ENCODE measurements around the gene CDK14. TPM values are rescaled to one million over a fixed set of nuclear protein-coding genes. Genes with fewer than 3 reads are reported as not detected.

Gene CDK14
- polyA plus RNA-seq, 1 donor from 2014 or later, result 25.1 TPM

- Histone ChIP-seq H3K9ac (ENCODE audit: low read length) (no peak overlapping the region), H3K4me2 (ENCODE audit: low read length) (no peak overlapping the region), H3F3A (ENCODE audit: insufficient read depth, low read length, poor library complexity, severe bottlenecking) (no peaks in the 10 kb centered on the region), H3K9me3 (ENCODE audit: low read length) (no peaks in the 10 kb centered on the region), H3K79me2 (replicated peaks; ENCODE audit: insufficient read depth, low read length) (peaks cover 12% of the 10 kb centered on the region), H3K9me2 (ENCODE audit: insufficient read depth, low read length) (no peaks in the 10 kb centered on the region), H3K27ac (ENCODE audit: low read length) (no peak overlapping the region), H3K4me3 (ENCODE audit: low read length) (no peak overlapping the region), H3K27me3 (ENCODE audit: insufficient read depth, low read depth, low read length) (no peaks in the 10 kb centered on the region), H4K20me1 (ENCODE audit: insufficient read depth) (no peaks in the 10 kb centered on the region), H3K36me3 (ENCODE audit: insufficient read depth, low read length) (no peaks in the 10 kb centered on the region), H2AFZ (ENCODE audit: low read depth, low read length) (no peak overlapping the region)
- TF ChIP-seq EZH2 (IDR thresholded peaks at IDR 0.05; ENCODE audit: borderline replicate concordance, insufficient read depth, low read length, poor library complexity, severe bottlenecking) (no peak), TAF1 (IDR thresholded peaks at IDR 0.05; ENCODE audit: low read depth) (no peak), EP300 (conservative IDR thresholded peaks at IDR 0.05; ENCODE audit: poor library complexity, severe bottlenecking) (no peak), POLR2AphosphoS5 (IDR thresholded peaks at IDR 0.05) (no peak), SMC3 (conservative IDR thresholded peaks at IDR 0.05; ENCODE audit: poor library complexity) (no peak), MXI1 (conservative IDR thresholded peaks at IDR 0.05; ENCODE audit: poor library complexity, severe bottlenecking) (no peak), RAD21 (conservative IDR thresholded peaks at IDR 0.05) (no peak)
- TF ChIP-seq, protein P1, sequence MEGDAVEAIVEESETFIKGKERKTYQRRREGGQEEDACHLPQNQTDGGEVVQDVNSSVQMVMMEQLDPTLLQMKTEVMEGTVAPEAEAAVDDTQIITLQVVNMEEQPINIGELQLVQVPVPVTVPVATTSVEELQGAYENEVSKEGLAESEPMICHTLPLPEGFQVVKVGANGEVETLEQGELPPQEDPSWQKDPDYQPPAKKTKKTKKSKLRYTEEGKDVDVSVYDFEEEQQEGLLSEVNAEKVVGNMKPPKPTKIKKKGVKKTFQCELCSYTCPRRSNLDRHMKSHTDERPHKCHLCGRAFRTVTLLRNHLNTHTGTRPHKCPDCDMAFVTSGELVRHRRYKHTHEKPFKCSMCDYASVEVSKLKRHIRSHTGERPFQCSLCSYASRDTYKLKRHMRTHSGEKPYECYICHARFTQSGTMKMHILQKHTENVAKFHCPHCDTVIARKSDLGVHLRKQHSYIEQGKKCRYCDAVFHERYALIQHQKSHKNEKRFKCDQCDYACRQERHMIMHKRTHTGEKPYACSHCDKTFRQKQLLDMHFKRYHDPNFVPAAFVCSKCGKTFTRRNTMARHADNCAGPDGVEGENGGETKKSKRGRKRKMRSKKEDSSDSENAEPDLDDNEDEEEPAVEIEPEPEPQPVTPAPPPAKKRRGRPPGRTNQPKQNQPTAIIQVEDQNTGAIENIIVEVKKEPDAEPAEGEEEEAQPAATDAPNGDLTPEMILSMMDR (IDR thresholded peaks at IDR 0.05; ENCODE audit: poor library complexity, severe bottlenecking), result no peak
- TF ChIP-seq, protein P2, sequence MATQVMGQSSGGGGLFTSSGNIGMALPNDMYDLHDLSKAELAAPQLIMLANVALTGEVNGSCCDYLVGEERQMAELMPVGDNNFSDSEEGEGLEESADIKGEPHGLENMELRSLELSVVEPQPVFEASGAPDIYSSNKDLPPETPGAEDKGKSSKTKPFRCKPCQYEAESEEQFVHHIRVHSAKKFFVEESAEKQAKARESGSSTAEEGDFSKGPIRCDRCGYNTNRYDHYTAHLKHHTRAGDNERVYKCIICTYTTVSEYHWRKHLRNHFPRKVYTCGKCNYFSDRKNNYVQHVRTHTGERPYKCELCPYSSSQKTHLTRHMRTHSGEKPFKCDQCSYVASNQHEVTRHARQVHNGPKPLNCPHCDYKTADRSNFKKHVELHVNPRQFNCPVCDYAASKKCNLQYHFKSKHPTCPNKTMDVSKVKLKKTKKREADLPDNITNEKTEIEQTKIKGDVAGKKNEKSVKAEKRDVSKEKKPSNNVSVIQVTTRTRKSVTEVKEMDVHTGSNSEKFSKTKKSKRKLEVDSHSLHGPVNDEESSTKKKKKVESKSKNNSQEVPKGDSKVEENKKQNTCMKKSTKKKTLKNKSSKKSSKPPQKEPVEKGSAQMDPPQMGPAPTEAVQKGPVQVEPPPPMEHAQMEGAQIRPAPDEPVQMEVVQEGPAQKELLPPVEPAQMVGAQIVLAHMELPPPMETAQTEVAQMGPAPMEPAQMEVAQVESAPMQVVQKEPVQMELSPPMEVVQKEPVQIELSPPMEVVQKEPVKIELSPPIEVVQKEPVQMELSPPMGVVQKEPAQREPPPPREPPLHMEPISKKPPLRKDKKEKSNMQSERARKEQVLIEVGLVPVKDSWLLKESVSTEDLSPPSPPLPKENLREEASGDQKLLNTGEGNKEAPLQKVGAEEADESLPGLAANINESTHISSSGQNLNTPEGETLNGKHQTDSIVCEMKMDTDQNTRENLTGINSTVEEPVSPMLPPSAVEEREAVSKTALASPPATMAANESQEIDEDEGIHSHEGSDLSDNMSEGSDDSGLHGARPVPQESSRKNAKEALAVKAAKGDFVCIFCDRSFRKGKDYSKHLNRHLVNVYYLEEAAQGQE (IDR thresholded peaks at IDR 0.05; ENCODE audit: borderline replicate concordance), result no peak
Observed at GRCh38 chr7:90669492-90669891, 73.4 kb downstream of the CDK14 start.

- Histone ChIP-seq H3K27me3 (ENCODE audit: insufficient read depth, low read depth, low read length) (no peaks in the 10 kb centered on the region), H3K4me3 (ENCODE audit: low read length) (no peak overlapping the region), H3K9me3 (ENCODE audit: low read length) (no peaks in the 10 kb centered on the region), H4K20me1 (ENCODE audit: insufficient read depth) (no peaks in the 10 kb centered on the region), H3K9ac (ENCODE audit: low read length) (no peak overlapping the region), H3F3A (ENCODE audit: insufficient read depth, low read length, poor library complexity, severe bottlenecking) (no peaks in the 10 kb centered on the region), H3K9me2 (ENCODE audit: insufficient read depth, low read length) (no peaks in the 10 kb centered on the region), H2AFZ (ENCODE audit: low read depth, low read length) (no peak overlapping the region), H3K27ac (ENCODE audit: low read length) (no peak overlapping the region), H3K36me3 (ENCODE audit: insufficient read depth, low read length) (no peaks in the 10 kb centered on the region), H3K79me2 (replicated peaks; ENCODE audit: insufficient read depth, low read length) (peaks cover 12% of the 10 kb centered on the region), H3K4me2 (ENCODE audit: low read length) (no peak overlapping the region)
- TF ChIP-seq EP300 (conservative IDR thresholded peaks at IDR 0.05; ENCODE audit: poor library complexity, severe bottlenecking) (no peak), POLR2AphosphoS5 (IDR thresholded peaks at IDR 0.05) (no peak), TAF1 (IDR thresholded peaks at IDR 0.05; ENCODE audit: low read depth) (no peak), MXI1 (conservative IDR thresholded peaks at IDR 0.05; ENCODE audit: poor library complexity, severe bottlenecking) (no peak), RAD21 (conservative IDR thresholded peaks at IDR 0.05) (no peak)
- TF ChIP-seq, protein P1 (IDR thresholded peaks at IDR 0.05; ENCODE audit: poor library complexity, severe bottlenecking), result no peak
Observed at GRCh38 chr7:90671571-90671970, 75.5 kb downstream of the CDK14 start.
